Renal cortex interstitium (tissue), 11 donors: ENCODE data around the gene C1QTNF6. TPM values are rescaled to one million over a fixed set of nuclear protein-coding genes. Genes with fewer than 3 reads are reported as not detected.
A peak's percentile ranks its signal among the peaks of the same experiment; 100 is the strongest.

Experiments
- DNase-seq, 11 donors: peaks; one replicate each; pipeline ENCODE4 v3.0.0-alpha.2; 2013; ENCODE audit warnings: low read depth in 9 of 11, low spot score in 4 of 11; ENCODE audit errors: extremely low read depth in 1 of 11
- polyA plus RNA-seq, 3 donors: library from polyadenylated mRNA; unstranded; fragments of 120-200 nt; gene quantifications; one replicate each; pipeline ENCODE4 v1.2.1, GENCODE V29; 2013; ENCODE audit not compliant: insufficient read length in 3 of 3

C1QTNF6 gene
- polyA plus RNA-seq, 3 donors: 26.1 to 37.9 (median 34.8) TPM

DNA sequence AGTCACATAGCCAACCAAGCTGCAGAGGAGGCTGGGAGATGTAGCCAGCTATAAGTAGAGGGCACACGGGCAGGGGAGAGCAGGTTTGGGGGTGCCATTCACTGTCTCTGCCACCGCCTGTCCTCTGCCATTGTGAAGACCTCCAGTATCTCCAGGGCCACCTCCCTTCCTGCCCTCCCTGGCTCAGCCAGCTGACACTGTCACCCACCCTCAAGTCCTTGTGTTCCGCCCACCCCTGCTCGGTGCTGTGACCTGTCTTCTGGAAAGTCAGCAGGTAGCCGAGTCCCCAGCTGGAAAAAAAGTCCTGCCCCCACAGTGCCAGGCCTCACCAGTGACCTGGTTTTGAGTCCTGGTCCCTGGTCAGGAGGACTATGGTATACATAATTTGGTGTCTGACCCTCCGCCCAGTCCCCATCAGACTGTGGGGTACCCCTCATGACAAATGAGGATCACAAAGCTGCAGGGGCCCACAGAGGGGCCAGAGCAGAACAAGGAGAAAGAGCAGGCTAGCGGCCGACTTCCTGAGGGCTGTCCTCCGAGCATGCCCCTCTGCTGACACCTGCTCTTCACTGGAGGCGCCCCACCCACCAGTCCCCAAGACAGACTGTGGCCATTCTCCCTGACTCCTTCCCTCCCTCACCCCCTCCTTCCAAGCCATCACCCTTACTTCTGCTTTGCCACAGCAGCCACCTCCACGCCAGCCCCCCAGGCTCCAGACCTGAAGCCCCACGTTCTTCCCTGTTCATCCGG is 31.2 kb downstream of the C1QTNF6 start:
- no peak for DNase-seq

- no peak for DNase-seq
These were observed 32.1 kb downstream of the C1QTNF6 start for GRCh38 chr22:37155971-37156370.

DNA sequence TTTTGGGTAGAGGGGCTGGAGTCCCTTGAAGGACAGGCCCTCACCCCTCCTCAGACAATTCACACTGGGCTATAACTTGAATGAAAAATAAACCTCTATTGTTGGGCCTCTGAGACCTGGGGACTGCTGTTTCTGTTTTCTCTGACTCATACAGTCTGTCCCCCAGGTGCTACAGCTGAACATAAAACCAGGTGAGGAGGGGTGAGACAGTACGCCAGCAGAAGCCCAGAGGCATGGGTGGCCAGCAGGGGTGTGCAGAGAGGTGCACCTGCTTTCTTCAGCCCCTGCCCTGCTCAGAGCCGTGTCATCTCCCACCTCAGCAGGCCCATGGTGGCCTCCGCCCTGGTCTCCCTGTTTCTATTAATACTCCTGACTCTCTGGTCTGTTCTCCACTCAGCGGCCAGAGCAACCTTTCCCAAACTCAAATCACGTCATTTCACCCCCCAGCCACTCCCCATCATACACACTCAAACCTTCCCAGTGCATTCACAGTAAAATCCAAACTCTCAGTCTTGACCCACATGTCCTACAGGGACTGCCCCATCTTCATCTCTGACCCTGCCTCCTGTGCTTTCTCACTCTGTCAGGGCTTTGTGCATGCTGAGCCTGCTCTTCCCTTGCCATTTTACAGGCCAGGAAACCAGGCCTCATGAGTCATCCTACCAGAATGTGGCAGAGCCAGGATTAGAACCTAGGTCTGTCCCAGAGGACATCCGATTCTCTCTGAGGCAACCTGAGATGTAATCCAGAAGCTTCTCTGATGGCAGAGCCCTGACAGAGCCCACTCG is 32.9 kb downstream of the C1QTNF6 start:
- no peak for DNase-seq

DNA sequence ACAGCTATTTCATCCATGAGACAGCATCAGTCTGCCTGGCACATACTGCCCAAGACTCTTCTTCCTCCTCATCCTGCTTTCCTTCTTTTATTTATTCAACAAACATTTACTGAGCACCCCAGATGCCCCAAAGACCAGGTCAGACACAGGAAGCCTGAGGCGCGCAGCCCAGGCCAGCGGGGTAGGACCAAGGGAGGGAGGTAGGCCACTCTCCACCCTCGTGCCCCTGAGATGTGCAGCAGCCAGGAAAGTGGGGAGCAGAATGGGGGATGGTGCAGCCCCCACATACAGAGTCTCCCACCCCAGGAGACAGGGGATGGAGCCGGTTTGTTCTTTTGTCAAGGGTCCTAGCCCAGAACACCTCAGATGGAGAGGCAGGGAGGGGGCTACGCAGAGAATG is 34.1 kb downstream of the C1QTNF6 start:
- DNase-seq: no peak

- DNase-seq: no peak
These were observed 36.6 kb downstream of the C1QTNF6 start for GRCh38 chr22:37151401-37151800.

DNA sequence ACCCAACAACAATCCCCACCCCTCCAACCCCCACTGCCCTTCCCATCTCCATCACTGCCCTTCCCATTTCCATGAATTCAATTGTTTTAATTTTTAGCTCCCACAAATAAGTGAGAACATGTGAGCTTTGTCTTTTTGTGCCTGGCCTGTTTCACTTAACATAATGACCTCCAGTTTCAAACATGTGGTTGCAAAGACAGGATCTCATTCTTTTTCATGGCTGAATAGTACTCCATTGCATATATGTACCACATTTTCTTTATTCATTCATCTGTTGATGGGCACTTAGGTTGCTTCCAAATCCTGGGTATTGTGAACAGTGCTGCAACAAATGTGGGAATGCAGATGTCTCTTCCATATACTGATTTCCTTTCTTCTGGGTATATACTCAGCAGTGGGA is 37.3 kb downstream of the C1QTNF6 start:
- DNase-seq: no peak

DNA sequence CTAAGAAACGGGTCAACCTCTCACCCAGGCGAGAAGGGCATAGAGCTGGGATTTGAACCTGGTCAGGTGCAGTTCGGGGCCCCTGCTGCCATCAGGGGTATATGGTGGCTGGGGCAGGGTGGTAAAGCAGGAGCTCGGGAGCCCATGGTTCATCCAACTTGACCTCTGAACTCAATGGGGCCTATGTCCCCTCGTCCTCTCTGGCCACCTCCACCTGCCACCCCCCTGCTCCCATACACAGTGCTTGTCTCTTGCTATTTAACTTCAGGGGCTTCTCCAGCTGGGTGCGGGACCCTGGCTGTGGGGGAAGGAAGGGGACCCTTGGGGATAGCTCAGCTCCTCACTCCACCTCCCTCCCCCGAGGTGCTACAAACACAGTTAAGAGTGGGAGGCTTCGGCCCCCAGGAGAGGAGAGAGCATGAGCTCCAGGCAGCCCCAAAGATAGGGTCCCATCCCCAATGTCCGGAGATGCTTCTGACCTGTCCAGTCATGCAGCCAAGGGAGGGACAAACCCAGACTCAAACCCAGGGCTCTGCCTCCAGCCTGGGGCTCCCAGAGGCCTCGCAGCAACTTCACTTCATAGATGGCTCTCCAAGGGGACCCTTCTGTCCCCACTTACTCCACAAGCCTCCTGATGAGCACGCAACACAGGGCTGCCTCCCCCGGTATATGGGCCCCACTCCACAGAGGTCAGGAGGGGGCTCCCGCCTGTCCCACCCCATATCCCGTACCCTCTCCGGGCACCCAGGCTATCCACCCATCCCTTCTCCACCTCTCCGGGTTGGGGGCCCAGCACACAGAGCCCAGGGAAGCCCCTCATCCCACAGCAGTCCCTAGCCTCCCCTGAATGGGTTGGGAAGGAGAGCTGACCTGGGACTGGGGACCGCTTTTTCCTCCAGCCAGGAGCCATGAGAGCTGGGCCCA is 39.0 kb downstream of the C1QTNF6 start:
- DNase-seq: no peak

DNA sequence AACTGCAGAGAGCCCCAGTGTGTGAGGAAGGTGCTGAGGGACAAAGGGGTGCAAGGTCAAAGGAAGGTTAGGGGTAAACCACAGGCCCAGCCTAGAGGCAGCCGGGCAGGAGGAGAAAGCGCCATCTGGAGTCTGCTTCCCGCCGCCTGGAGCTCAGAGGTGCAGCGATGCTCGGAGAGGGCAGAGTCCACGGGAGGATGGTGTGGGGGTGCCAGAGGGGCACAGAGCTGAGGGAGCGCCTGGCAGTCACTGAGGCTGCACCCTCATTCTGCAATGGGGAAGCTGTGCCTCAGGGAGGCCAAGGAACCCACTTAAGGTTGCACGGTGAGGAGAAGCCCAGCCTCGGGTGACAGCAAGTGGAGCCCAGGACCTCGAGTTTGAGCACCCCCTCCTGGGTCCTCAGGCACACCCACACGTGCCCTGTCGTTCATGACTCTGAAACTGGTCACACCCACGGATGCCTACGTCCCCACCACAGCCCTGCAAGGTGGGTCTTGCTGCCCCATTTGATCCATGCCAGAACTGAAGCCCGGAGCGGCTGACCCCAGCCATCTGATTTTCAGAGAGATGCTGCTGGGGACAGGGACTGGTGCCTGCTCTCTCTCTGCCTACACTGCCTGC is 39.9 kb downstream of the C1QTNF6 start:
- DNase-seq: no peak

DNA sequence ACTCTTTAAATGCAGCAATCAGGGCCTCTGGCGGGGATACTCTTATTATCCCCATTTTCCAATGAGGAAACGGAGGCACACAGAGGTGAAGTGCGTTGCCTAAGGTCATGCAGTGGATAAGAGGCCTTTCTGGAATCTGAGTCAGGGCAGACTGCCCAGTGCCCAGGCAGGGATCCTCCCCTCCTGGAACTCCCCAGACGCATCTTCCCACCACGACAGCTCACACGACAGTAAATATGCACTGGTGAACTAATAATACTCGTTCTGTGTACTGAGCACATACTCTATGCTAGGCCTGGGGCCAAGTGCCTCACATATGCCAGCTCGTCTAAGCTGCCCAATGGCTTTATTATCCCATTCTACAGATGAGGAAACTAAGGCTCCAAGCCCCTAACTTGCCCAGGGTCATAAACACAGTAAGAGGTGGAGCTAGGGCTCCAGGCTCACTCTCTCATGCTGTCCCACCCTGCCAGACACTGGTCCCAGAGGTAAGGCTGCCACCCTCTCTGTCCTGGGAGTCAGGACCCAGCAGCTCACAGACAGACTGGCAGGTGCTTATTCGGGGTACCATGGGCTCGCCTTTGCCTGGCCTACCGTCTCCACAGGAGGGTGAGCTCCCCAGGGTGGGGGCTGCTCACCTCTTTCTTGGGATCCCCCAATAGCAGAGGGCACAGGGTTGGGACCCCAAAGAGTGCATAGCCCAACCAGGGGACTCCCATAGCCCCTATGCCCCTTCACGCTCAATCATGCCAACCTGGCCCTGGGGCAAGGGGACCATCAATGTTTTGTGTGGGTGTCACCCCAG is 40.7 kb downstream of the C1QTNF6 start:
- DNase-seq: no peak

DNA sequence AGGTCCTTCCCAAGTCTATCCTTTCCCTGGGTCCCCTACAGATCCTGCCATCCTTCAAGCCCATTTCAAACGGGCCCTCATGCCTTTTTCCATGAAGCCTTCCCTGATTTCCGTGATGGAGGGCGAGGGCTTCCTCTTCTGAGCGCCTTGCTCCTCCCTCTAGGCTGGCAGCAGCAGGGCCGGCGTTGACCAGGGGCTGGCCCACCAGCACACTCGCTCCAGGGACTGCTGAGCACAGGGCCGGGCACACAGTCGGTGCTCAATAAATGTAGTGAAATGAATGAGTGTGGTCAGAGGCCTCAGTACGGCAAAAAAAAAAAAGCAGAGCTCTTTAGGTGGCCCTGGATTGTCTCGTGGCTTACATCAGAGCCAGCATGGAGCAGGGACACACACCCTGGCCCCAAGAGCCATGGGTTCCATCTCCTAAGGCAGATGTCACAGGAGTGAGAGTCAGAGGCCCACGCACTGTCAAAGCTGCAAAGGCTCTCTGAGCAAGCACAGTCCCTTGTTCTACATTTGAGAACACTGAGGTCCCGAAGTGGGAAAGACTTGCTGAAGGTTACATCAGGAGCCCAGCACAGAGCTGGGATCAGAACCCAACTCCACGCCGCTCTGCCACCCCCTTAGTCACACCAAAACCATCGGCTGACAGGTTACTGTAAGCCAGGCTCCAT is 41.4 kb downstream of the C1QTNF6 start:
- DNase-seq: no peak

DNA sequence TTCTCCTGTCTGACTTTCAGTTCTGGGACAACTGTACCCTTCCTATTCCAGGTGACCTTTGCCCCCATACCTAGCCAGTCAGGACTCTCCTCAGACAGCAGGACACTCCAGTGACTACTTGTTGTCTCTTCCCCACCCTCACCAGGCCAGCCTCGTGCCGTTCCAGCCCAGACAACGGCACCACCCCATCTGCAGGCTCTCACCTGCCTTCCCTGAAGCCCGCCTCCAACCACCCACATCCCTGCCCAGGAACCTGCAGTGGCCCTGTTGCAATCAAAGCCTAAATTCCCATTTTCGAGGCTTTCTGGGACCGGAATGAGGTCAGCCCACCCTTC is 42.0 kb downstream of the C1QTNF6 start:
- no peak for DNase-seq

DNA sequence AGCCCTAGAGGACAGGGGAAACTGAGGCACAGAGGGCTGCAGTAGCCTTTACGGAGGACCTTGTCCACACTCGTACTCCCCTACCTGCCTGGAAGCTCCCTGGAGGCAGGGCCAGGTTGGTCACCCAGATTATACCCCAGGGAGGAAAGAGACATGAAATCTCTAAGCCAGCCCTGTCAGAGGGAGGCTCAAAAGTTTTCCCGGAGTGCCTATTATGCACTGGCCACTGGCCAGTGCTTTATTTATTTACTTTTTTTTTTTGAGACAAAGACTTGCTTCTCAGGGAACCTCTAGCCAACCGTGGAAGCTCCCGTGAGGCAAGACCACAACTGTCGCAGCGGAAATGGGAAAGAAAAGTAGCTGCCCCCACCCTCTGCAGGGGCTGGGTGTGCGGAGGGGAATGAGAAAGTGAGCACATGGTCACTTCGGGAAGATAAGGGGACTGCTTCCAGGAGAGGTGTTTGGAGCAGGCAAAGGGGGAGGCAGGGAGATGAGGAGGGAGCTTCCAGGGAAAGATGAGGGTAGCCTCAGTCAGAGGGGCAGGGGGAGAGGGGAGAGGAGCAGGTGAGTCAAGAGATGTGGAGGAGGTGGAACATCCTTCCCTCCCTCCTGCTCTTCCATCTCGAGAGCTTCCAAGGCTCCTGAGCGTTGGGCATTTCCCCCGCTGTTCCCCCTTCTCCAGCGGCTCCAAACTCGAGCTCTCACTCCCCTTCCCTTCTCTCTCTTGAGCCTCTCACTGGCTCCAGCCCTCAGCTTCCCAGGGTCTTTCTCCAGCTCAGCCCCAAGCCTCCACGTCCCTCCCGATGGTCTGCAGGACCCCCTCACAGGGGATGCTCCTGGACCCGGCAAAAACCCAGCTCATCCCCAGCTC is 42.6 kb downstream of the C1QTNF6 start:
- peak in 3 of 11 donors; percentile 20 to 29 (median 25) for DNase-seq

GRCh38 chr22:37144180-37144554 is 43.9 kb downstream of the C1QTNF6 start:
- no peak for DNase-seq

- DNase-seq: no peak
These were observed 46.1 kb downstream of the C1QTNF6 start for GRCh38 chr22:37141971-37142370.

- no peak for DNase-seq
These were observed 46.6 kb downstream of the C1QTNF6 start for GRCh38 chr22:37141476-37141875.

DNA sequence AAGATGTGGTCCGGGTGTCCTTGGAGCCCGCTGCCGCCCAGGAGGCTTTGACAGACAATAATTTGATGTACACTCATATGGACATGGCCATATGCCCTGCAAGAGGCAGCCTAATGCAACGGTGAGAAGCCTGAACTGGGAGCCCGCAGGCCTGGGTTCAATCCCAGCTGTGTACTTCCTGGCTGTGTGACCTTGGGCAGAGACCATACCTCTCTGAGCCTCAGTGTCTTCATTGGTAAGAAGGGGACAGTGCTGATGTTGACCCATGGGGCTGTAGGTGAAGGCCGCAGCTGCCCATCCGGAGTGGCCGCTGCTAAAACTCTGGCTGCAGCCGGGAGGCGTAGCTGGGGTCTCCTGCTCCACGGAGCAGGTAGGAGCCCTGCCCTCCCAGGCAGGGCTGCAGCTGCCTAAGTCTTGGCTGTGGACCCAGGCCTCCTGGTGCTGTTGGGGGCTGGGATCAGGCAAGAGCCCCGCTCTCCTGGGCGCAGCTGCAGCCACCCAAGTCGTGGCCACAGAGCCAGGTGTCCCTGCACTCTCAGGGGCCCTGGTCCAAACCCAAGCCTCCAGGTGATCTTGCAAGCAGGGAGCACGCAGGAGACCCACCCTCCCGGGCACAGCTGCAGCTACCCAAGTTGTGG is 47.2 kb downstream of the C1QTNF6 start:
- no peak for DNase-seq

DNA sequence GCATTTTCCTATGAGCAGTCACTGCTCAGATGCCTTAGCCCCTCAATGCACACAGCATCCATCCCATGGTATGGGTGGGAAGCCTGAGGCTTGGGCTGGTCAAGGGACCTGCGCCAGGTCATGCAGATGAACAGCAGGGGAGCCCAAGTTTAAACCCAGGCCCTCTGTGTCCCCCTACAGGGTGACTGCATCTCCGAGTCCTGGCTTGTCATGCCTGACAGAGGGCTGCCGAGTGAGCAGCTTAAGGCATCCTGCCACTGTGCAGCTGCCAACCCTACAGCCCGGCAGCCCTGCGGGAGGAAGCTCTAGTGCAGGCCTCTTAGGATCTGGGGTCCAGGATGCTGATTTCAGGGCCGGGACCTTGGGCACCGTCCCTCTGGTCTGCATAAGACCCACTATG is 48.3 kb downstream of the C1QTNF6 start:
- no peak for DNase-seq
